Right lobe of liver (tissue), 6 donors: ENCODE data around the gene VPS26B. TPM values are rescaled to one million over a fixed set of nuclear protein-coding genes. Genes with fewer than 3 reads are reported as not detected.
A peak's percentile ranks its signal among the peaks of the same experiment; 100 is the strongest.

ENCODE experiments used
- ATAC-seq, 4 donors: fragments of 200-7000 bp; cut with Tn5 transposase; one replicate each; pipeline ENCODE4 v1.9.1; 2020; ENCODE audit warnings: mild to moderate bottlenecking in 4 of 4, moderate library complexity in 4 of 4
- DNase-seq, 3 donors: peaks; one replicate each; pipeline ENCODE4 v3.0.0-alpha.2; 2020
- H3K27ac ChIP-seq, 3 donors: fragments of 200-600 bp; one replicate each; pipeline ENCODE4 v1.8.0; 2022
- H3K27me3 ChIP-seq, 2 donors: fragments of 200-600 bp; one replicate each; pipeline ENCODE4 v1.8.0; 2022
- H3K36me3 ChIP-seq, 4 donors: fragments of 200-600 bp; sonication (generic) in 1 of 4; one replicate each; pipeline versions ENCODE4 v1.5.1 to v1.8.0; 2017 to 2022; ENCODE audit warnings: control low read depth in 1 of 4
- H3K4me1 ChIP-seq, 4 donors: fragments of 200-600 bp; sonication (generic) in 1 of 4; one replicate each; pipeline versions ENCODE4 v1.5.1 to v1.8.0; 2017 to 2022; ENCODE audit warnings: control low read depth in 1 of 4
- H3K4me3 ChIP-seq, 3 donors: fragments of 200-600 bp; one replicate each; pipeline ENCODE4 v1.8.0; 2022
- H3K9me3 ChIP-seq, 4 donors: fragments of 200-600 bp; sonication (generic) in 1 of 4; one replicate each; pipeline versions ENCODE4 v1.5.1 to v1.8.0; 2017 to 2022; ENCODE audit warnings: control low read depth in 1 of 4
- CTCF ChIP-seq, 4 donors: fragments of 200-600 bp in 3 of 4; fragments of 450-650 bp in 1 of 4; IDR thresholded peaks; one replicate each; pipeline versions ENCODE4 v1.5.1 to v1.8.0; 2016 to 2022; ENCODE audit warnings: antibody characterized with exemption in 4 of 4, mild to moderate bottlenecking in 2 of 4
- POLR2A ChIP-seq: fragments of 450-650 bp; IDR thresholded peaks from one replicate; pipeline ENCODE4 v1.6.1; 2017; ENCODE audit warnings: antibody characterized with exemption, mild to moderate bottlenecking
- WGBS: methylation state at CpG from one replicate; pipeline ENCODE4 v1.1.6; 2018; ENCODE audit warnings: low coverage, low lambda C conversion rate; ENCODE audit not compliant: insufficient coverage; ENCODE audit errors: missing lambda C conversion rate; 5-methylcytosine and 5-hydroxymethylcytosine counted together
- intact Hi-C, 2 donors: fragments of 100-400 bp; cut with DNase I; formaldehyde crosslinking; loops; one replicate each; pipeline versions ENCODE4 v1.11.2 to v1.14.1; 2022
- total RNA-seq, 6 experiments: library from RNA; depleted of rRNA in 2 of 6; stranded (reverse); fragments of >200 nt in 2 of 6; fragmentation: NEBNext Ultra II Directional in 3 of 6; extraction: Animal tissue kit (Norgen Biotek cat#: 25700) in 3 of 6; gene quantifications; one replicate each; pipeline versions ENCODE4 v1.1.0 to v1.2.4, GENCODE V29; 2016 to 2023
- donor health status: DM: no; HTN: yes; CAD: no.
- donor health status: DM: no; HTN: no; CAD: no.
- donor health status: DM: no; HTN: no; CAD: no.
- donor health status: DM: no; HTN: yes; CAD: no.
- donor health status: DM: no; HTN: yes; CAD: no.

The VPS26B gene
- total RNA-seq, 6 experiments from 2014 or later, result 22.6 to 33.7 (median 30.0) TPM

GRCh38 chr11:134264966-134265764 is 40.7 kb downstream of the VPS26B start:
- TF ChIP-seq POLR2A (no peak), CTCF (IDR thresholded peaks at IDR 0.05) (no peak)
- no peak for ATAC-seq
- intact Hi-C loops, result no loop called here
- DNase-seq, result no peak
- Histone ChIP-seq H3K36me3 (peaks cover 0 to 23% (median 6%) of the 10 kb centered on the region in 4 donors), H3K4me1 (no peaks in the 10 kb centered on the region), H3K27me3 (no peaks in the 10 kb centered on the region), H3K4me3 (no peak overlapping the region), H3K27ac (no peak overlapping the region), H3K9me3 (no peaks in the 10 kb centered on the region)
- WGBS, result 93% methylated on average over 6 of the region's 7 CpGs

- ATAC-seq (no peak), DNase-seq (no peak)
- intact Hi-C loops, result no loop called here
- Histone ChIP-seq H3K27ac (no peak overlapping the region), H3K4me3 (no peak overlapping the region), H3K36me3 (peaks cover 0 to 19% (median 2%) of the 10 kb centered on the region in 4 donors), H3K27me3 (no peaks in the 10 kb centered on the region), H3K9me3 (no peaks in the 10 kb centered on the region), H3K4me1 (no peaks in the 10 kb centered on the region)
- TF ChIP-seq CTCF (IDR thresholded peaks at IDR 0.05) (no peak), POLR2A (no peak)
- 77% methylated on average over 5 of the region's 5 CpGs for WGBS
Measured at GRCh38 chr11:134266440-134266839, 42.0 kb downstream of the VPS26B start.

- H3K4me3 ChIP-seq, result no peak overlapping the region
- DNase-seq, result no peak
- no peak for TF ChIP-seq POLR2A
- TF ChIP-seq CTCF (IDR thresholded peaks at IDR 0.05), result no peak
- no peaks in the 10 kb centered on the region for H3K27me3 ChIP-seq
- no peaks in the 10 kb centered on the region for H3K4me1 ChIP-seq
- intact Hi-C loops, result no loop called here
- H3K36me3 ChIP-seq, result peaks cover 0 to 17% (median 0%) of the 10 kb centered on the region in 4 donors
- no peak overlapping the region for H3K27ac ChIP-seq
- ATAC-seq, result peak in 3 of 4 donors; percentile 39 to 51 (median 46)
- no peaks in the 10 kb centered on the region for H3K9me3 ChIP-seq
- 45% methylated on average over 3 of the region's 3 CpGs for WGBS
Measured at GRCh38 chr11:134266841-134267251, 42.4 kb downstream of the VPS26B start.

GRCh38 chr11:134267461-134267860 is 43.0 kb downstream of the VPS26B start:
- WGBS, result 89% methylated on average over 3 of the region's 5 CpGs
- H3K27ac ChIP-seq, result no peak overlapping the region

More at GRCh38 chr11:134267461-134267860, 43.0 kb downstream of the VPS26B start:
- Histone ChIP-seq H3K27me3 (no peaks in the 10 kb centered on the region), H3K4me3 (no peak overlapping the region), H3K4me1 (peaks cover 0 to 4% (median 0%) of the 10 kb centered on the region in 4 donors), H3K36me3 (peaks cover 0 to 13% (median 0%) of the 10 kb centered on the region in 4 donors), H3K9me3 (no peaks in the 10 kb centered on the region)
- DNase-seq, result no peak
- TF ChIP-seq CTCF (IDR thresholded peaks at IDR 0.05) (no peak), POLR2A (no peak)
- no peak for ATAC-seq
- intact Hi-C loops, result no loop called here
